A549 (cell line): ENCODE data around the gene SASH1.

Experiments used
- CEBPB ChIP-seq, 2 experiments: fragments of >200 bp in 1 of 2; sonication (Bioruptor Twin) in 1 of 2; formaldehyde crosslinking in 1 of 2; IDR thresholded peaks; 2 replicates each; pipeline ENCODE4 v1.6.1; 2012 to 2016
- EP300 ChIP-seq, 2 experiments: fragments of >200 bp; sonication (Bioruptor Twin); formaldehyde crosslinking; IDR thresholded peaks; 2 replicates in 1 of 2; 3 replicates in 1 of 2; pipeline ENCODE4 v1.6.1; 2016 to 2017
- POLR2A ChIP-seq: IDR thresholded peaks from 2 replicates; pipeline ENCODE4 v1.6.1; 2012; ENCODE audit warnings: mild to moderate bottlenecking, low read length
- TP53 ChIP-seq: fragments of 250-450 bp; sonication (Bioruptor Pico); IDR thresholded peaks from 2 replicates; pipeline ENCODE4 v1.5.0; 2021; ENCODE audit warnings: mild to moderate bottlenecking, moderate library complexity
- TF ChIP-seq, protein P1 (sequence below): fragments of >200 bp; sonication (Bioruptor Twin); formaldehyde crosslinking; IDR thresholded peaks from 3 replicates; pipeline ENCODE4 v1.5.1; 2016
- TF ChIP-seq, protein P2 (sequence below): fragments of 450-650 bp; IDR thresholded peaks from 2 replicates; pipeline ENCODE4 v1.6.1; 2014; ENCODE audit warnings: antibody characterized with exemption

DNA sequence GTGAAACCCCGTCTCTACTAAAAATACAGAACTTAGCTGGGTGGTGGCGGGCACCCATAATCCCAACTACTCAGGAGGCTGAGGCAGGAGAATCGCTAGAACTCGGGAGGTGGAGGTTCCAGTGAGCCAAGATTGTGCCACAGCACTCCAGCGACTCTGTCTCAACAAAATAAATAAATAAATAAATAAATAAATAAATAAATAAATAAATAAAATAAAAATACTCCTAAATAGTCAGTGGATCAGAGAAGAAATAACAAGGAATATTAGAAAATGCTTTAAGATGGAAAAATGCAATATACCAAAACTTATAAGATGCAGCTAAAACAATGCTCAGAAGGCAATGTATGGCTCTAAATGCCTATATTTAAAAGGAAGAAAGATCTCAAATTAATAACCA is 39.0 kb upstream of the SASH1 start:
- TF ChIP-seq TP53 (CRISPR knock-in tag) = no peak
- TF ChIP-seq POLR2A = no peak
- TF ChIP-seq, protein P1, sequence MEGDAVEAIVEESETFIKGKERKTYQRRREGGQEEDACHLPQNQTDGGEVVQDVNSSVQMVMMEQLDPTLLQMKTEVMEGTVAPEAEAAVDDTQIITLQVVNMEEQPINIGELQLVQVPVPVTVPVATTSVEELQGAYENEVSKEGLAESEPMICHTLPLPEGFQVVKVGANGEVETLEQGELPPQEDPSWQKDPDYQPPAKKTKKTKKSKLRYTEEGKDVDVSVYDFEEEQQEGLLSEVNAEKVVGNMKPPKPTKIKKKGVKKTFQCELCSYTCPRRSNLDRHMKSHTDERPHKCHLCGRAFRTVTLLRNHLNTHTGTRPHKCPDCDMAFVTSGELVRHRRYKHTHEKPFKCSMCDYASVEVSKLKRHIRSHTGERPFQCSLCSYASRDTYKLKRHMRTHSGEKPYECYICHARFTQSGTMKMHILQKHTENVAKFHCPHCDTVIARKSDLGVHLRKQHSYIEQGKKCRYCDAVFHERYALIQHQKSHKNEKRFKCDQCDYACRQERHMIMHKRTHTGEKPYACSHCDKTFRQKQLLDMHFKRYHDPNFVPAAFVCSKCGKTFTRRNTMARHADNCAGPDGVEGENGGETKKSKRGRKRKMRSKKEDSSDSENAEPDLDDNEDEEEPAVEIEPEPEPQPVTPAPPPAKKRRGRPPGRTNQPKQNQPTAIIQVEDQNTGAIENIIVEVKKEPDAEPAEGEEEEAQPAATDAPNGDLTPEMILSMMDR = no peak
- TF ChIP-seq EP300 (IDR thresholded peaks at IDR 0.05) = no peak
- no peak for TF ChIP-seq CEBPB (IDR thresholded peaks at IDR 0.05)
- TF ChIP-seq, protein P2, sequence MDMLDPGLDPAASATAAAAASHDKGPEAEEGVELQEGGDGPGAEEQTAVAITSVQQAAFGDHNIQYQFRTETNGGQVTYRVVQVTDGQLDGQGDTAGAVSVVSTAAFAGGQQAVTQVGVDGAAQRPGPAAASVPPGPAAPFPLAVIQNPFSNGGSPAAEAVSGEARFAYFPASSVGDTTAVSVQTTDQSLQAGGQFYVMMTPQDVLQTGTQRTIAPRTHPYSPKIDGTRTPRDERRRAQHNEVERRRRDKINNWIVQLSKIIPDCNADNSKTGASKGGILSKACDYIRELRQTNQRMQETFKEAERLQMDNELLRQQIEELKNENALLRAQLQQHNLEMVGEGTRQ = no peak
